ENCODE results near the gene KCND3.

Gene KCND3

DNA sequence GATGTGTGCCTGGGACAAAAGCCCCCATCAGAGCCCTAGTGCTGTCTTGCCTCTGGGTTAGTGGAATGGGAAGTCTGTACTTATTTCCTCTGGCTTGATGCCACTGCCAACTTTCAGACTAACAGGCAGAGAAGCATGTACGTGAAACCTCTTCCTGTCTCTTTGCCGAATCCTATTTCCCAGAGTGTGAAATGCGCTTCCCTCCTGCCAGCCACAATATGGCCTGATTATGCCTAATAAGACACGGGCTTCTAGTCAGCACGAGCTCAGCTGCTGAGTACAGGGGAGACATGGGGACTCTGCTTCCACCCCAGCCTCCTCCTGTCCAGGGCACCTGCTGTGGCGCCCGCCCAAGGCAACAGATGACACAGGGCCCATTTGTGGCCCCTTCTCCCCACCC is 111.4 kb downstream of the KCND3 start:
- DNase-seq, result no peak

DNA sequence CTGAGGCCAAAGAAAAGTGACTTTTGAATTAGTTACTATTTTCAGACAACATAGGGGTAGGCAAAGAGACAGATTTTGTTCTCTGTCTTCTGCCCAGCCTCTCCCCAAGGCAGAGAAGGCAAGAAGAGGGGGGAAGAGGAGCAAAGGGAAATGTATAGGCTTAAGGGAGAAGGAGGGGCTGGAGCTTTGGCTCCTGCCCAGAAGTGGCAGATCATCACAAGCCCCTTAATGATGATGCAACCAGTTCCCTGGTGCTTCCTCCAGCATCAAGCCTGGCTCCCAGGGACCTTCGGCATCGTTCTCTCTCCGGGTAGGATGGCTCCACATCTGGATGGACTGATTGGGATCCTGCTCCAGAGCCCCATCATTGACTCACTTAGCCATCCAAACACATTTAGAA is 112.8 kb downstream of the KCND3 start:
- DNase-seq, result no peak

DNA sequence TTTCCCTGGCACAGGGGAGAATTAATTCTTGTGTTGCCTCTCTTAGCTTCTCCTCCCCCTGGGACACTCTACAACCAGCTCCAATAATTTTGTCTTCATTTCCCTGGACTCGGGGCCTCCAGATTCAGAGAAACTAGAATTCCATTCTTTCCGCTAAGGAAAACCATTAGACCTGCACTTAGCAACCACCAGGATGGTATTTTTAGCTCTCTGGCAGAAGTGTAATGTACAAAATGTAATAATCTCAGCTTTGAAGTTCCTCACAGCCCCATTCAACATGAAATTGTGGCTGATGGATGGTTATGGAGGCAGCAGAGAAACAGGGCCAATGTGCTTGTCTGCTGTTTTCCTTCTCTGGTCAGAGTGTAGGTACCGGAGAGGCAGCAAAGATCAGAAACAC is 113.8 kb downstream of the KCND3 start:
- no peak for DNase-seq

DNA sequence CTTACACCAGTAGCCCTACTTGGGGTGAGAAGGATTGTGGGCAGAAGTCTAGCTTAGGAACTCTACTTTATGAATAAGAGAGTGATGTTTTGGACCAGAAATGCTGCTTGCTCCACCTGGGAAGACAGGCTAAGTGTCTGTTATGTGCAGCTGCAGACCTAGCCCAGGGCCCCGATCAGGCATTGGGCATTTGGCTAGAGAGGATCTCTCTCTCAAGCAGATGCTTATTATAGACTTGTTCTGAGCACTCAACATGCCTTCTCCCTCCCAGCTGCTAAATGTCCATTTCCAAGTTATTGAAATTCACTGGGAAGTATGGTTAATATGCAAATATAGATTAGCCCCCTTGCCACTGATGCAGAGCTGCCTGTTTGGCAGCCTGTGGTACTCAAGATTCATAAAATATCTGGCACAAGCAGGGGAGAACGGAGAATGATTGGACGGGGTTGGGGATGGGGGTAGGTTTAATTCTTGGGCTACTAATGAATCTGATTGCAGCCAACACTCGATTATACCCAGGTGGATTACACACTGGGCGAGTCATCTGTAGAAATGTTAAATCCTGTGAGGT is 115.9 kb downstream of the KCND3 start:
- DNase-seq, result no peak

DNA sequence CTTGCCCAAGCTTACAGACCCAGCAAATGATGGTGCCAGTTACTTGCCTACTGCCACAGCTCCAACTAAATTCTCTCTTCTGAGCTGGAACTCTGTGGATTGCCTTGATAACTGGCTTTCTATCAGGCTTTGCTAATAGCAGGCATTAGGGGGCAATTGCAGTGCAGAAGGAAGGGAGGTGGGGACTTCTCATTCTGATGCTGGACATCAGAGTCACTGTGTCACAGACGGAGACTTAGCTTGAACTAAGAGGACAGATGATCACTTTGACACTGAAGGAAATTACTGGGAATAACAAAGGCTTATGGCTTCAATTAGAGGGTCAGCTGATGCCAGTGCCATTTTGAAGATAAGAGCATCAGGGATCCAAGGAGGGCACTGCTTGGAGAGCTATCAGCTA is 119.3 kb downstream of the KCND3 start:
- DNase-seq, result no peak

DNA sequence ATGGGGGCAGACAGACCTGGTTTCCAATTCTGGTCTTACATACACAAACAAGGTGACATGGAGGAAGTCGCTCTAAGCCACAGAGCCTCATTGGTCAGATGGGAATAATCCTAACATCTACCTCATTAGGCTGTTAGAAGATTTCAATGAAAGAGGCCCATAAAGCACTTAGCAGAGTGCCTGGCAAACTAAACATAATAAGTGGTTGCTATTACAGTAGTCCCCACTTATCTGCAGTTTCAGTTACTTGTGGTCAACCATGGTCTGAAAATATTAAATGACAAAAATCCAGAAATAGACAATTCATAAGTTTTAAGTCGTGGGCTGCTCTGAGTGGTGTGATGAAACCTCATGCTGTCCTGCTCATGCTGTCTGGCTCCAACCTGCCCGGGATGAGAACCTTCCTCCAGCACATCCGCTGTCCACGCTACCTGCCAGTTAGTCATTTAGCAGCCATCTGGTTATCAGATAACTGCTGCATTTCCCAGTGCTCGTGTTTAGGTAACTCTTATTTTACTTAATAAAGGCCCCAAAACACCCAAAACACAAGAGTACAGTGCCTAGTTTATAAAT is 121.5 kb downstream of the KCND3 start:
- no peak for DNase-seq

DNA sequence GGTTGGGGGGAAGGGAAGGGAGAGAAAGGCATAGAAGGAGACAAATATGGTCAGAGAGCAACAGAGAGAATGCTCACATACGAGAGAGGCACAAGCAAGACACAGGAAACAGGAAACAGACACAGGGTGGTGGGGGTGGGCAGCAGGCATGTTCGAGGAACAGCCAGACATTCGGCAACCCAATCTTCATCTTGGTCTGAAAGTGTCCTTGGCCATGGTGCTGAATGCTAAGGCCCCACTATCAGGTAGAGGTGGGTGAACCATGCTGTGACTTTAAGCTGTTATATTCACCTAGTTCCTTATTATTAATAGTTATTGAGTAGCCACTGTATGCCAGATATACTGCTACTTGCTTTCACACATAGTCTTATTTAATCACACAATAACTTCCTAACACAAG is 124.6 kb downstream of the KCND3 start:
- no peak for DNase-seq

DNA sequence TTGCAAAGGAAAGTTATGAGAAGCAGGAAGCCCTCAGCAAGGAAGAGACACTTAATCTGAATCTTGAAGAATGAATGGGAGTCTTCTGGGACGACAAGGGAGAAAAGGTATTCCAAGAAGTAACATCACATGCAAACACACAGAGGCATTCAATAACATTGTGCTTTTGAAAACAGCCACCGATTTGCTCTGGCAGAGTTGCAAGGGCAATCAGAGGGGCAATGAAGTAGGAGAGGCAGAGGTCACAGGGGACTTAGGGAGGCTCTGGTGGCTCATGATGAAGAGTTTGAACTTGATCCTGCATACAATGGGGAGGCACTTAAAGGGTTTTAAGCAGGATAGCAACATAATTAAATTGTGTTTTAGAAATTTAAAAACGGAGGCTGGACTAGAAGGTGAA is 126.1 kb downstream of the KCND3 start:
- DNase-seq, result no peak

DNA sequence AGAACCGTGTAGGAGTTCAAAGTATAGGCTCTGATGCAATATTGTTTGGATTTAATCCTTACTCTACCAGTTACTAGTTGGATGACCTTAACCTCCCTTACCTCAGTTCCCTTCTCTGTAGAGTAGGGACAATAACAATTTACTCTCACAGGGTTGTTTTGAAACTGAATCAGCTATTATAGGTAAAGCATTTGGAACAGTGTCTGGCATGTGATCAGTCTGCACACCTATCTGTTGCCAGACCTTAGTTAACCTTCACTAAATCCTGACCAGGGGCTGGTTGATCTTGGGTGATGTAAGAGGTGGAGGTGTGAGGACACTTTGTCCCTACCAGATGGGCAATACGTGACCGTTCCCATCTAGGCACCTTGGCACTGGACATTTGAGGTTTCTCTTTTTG is 126.9 kb downstream of the KCND3 start:
- DNase-seq, result no peak

DNA sequence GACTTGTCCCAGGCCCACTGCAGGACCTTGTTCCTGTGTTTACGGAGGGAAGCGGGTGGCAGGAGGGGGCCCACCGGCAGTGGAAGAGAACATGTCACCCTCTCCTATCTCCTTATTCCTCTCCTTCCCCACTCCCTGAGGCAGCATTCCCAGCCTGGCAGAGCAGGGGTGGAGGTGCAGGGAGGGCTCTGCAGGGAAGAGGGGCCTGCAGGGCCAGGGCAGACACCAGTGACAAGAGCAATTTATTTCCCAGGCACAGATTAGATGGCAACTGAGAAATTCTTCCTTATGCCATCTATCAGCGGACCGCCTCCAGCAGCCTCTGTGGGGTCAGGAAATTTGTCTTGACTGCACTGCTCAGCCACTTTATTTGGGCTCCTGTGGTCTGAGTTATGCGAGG is 127.9 kb downstream of the KCND3 start:
- DNase-seq, result no peak

DNA sequence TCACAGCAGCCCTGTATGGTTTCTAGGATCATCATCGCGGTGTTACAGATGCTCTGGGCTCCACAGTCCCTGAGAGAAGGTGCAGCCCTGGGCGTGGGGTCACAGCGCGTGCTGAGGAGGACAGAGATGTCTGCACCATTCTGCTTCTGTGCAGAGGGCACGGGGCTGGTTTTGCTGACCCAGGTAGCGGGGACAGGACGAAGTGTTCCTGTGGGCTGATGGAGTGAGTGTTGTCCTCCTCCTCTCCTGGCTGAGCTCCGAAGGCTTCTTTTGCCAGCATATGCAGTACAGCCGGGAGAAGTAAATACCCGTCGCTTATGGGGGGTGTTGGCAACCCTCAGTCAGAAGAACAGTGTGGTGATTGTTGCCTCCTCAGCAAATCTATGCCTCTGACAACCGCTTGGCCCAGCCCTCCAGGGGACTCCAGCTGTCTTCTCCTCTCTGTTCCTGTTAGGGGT is 132.2 kb downstream of the KCND3 start:
- DNase-seq, result no peak

DNA sequence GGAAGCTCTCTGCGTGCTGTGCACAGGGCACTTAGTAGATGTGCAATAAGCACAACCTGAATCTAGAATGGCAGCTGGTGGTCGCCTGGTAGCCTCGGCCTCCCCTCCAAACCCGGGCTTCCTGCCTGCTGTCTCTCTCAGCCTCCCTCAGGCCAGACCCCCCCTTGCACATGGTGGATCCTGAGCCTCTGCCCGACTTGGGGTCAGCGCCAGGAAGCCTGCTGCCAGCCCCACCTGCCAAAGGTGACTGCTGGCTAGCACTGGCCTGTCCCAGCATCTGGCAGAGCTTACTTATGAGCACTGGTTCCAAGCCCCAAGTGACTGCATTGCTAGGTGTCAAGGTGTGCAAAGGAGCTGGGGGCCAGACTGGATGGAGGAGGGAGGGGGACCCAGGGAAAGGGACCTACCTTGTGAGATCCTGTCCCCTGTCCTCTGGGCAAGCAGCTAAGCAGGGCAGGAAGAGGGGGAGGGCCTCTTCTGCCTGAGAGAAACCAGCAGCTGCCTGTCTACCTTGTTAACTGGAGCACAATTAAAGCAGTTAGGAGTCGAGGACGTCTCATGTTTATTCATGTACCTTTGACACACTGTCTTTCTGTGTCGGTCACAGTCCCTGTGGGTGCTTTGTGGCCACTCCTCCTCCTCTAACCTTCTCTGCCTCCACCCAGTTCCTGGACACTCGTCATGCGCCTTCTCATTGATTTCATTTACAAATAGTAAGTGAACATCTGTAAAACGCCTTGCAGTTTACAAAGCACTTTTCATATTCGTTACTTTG is 132.9 kb downstream of the KCND3 start:
- no peak for DNase-seq

DNA sequence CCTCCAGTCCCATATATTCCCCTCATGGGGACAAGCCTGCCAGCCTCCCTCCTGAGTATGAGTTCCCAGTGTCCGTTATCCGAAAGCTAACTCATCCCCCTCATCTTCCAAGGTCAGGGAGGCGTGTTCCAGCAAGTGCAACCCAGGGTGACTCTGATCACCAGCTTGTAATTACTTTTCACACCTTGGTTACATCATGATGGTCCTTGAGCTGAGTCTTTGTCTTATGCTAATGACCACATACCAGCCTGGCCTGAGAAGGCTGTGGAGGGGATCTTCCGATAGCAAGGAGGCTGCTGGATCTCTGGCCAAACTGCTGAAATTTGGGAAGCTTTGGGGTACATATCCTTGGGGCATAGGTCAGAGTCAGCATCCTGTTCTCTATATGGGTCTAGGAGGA is 134.2 kb downstream of the KCND3 start:
- DNase-seq, result no peak

DNA sequence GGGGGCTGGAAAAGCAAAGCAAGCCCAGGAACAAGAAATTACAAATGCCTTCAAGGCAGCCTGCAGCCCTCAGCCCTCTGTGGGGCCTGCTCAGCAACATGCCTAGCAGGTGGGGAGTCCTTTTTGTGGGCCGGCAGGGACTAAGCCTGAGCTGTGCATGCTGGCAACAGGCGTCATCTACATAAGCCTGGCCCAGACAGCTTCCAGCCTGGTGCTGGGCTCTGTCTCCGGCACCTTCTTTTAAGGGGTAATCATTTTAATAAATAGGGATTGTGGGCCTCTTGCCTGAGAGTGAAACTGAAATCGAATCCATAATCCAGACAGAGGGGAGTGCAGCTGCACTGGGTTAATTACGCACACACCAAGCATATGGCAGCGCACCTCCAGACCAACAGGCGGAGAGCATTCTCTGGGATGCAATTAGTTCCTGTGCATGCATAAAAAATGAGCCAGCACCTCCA is 137.2 kb downstream of the KCND3 start:
- DNase-seq, result no peak

DNA sequence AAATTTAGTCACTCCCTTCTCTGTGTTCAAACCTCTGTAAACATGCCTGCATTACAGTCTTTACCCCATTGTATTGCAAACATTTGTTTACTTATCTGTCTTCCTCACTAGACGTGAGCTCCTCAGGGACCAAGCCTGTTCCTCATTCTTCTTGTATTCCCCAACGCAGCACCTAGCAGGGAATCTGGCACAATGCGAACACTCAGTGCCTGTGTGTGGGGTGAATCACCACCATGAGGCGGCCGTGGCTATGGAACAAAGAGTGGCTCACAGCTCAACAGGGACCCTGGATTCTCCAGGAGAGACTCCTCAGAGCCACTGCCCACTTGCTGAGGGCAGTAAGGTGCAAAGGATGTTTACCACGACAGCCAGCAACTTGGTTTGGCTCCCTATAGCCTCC is 137.9 kb downstream of the KCND3 start:
- no peak for DNase-seq

DNA sequence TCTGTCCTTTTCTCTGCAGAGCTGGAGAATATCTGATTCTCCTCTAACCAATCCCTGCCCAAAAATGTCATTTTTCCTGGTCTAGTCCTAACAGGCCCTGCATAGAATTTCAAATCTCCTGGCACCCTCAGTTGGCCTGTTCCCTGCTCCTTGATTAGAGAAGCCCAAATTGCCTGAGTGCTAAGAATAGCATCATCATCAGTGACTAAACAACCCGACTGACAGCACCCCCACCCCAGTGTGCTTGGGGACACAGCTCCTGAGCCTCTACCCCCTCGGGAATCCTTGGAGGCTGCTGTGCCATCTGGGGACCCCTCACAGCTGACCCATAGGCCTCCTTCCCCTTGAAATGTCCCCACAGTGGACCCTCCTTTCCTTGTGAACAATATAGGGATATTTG is 139.4 kb downstream of the KCND3 start:
- no peak for DNase-seq

DNA sequence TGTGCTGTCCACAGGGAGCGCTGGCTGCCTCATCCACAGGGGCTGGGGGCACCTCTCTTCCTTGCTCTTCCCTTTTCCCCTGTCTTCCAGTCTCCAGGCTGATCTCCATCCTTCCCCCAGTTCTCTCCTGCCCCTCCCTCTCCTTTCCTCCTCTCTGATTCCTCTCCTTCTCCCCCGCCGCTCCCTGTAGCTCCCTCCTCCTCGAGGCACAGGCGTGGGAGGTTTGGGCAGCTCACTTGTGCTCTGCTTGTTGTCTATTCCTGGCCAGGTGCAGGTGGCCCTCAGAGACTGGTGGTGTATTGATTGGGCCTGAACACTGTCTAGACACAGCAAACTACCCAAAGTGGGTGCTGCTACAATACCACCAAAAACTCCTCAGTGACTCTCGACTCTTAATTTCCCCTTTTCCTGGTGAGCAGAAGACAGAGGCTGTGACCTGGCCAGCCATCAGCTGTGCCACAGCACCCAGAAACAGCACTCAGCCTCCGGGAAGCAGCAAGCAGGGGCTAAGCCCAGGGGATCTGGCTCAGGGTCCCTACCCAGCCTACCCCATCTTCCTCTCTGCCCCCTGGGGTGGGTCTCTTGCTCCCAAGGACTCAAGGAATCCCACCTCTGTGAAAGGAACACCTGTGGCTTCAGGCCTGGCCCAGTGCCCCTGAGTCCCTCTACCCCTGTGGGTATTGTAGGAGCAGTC is 140.5 kb downstream of the KCND3 start:
- DNase-seq, result no peak

DNA sequence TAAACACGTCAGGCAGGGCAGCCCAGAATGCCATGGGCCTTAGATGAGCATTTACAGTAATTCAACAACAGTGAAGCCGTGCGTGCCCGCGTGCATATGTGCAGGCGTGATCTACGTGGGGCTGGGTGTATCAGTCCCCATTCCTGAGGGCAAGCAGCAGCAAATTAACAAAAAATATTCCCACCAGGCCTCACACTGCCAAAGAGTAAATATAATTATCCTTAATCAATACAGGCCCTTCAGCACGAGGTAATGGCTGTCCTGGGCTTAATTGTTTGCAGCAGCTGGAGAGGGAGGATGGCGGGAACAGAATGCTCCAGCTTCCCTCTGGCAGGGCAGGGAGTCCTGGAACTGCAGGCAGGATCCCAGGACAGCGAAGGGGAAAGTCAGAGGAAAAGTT is 142.0 kb downstream of the KCND3 start:
- DNase-seq, result no peak

DNA sequence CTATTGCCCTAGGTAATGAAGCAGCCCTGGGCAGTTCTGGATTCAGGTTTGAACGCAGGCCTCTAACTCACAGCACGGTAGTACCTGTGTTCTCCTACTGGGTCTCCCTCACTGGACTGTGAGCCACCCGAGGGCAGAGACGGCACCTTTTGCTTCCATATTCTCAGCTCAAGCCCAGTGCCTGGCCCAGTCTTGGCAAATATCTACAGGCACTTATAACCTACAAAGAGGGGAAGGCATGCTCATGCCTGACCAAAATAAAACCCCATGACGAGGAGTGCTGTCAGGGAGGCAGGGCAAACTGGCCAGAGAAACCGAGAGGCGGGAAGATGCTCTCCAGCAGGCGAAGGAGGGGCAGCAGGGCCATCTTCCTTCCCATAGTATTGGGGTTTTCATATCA is 142.6 kb downstream of the KCND3 start:
- DNase-seq, result no peak

DNA sequence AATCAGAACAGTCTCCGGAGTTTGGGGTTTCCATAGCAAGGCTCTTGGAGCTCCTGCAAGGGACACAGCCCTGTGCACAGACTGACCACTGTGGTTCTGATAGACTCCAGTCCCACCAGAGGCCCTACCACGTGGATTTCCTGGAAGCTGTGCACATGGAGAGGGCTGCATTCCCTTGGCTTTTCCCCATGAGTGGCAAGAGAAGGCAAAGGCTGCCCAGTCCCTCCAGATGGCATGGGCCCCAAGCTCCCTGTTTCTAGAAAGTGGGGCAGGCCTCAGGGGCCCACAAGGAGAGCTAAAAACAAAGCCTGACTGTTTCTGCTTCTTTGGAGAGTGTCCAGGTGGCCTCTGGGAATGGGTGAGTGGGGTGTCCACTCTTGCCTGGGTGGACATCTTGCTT is 146.3 kb downstream of the KCND3 start:
- no peak for DNase-seq

DNA sequence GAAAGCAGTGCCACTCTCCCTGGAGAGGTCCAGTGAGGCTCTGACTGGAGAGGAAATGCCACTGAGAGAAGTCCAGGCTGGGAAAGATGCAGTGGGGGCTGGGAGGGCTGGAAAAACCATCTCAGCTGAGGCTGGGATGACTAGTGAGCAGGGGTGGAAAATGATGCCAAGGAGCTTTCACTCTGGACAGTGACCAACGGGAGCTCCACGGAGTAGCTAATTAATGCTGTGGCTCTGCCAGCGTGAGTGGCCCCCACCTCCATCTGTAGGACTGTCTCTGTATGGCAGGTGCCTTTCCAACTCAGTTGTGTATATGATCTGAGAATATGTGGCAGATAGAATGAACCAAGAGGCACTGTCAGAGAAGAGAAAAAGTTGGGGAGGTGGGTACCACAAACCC is 147.1 kb downstream of the KCND3 start:
- no peak for DNase-seq

DNA sequence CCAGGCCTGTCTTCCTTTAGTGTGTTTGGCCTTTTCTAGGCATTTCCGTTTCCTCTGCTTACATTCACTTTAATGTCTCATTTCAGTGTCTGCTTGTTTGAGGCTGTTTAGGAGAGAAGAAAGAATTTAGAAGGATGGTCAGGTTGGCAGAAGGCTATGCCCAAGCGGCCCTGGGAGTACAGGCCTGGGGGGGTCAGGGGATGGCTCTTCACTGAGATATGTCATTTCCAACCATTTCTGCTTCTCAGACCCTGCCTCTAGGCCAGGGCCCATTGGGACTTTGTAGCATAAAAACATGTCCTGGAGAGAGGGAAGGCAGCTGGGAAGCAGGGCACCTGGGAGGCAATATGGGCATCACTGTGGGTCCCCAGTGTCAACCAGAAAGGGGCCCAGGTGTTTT is 147.7 kb downstream of the KCND3 start:
- DNase-seq, result no peak

DNA sequence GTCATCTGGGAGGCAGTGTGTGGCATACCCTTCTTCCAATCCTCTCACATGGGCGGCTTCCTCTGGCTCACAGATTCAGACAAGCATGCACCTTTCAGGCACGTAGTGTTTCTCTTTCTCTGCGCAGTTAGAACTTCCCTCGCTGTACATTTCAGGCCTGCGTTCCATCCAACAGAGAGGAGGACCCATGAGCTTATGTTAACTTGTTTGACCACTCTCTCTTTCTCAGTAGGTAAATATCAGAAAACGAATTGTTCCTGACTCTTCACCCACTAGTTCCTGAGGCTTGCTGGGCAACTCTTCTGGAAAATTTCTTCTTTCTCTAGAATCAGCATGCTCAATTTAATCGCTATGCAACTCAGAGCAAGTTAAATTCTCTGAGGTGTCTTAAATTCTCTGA is 148.3 kb downstream of the KCND3 start:
- DNase-seq, result no peak

DNA sequence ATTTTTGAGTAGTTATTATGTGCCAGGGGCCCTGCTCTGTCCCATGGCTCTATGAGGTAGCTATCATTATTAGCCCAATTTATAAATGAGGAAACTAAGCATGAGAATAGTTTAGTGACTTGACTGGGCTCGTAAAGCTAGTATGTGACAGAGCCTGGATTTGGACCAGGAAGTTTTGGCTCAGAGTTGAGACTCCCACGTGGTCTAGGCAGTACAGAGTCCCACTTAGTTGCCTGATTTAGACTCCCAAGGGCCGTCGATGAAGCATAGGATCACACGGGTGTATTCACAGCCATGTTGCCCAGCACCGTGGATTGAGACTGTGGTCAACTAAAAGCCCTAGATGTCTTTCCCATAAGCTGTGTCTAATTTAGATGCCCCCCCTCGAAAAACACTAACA is 152.1 kb downstream of the KCND3 start:
- no peak for DNase-seq

Data from CD4-positive, alpha-beta T cell treated with Interferon gamma for 1 hour (primary cell).